PFSK-1 (cell line): ENCODE results near the gene OSBPL2.

Experiments
- FOXP2 ChIP-seq: optimal IDR thresholded peaks from 2 replicates; pipeline ENCODE3; 2011; ENCODE audit warnings: borderline replicate concordance, control low read depth, inconsistent platforms; ENCODE audit not compliant: insufficient read depth; ENCODE audit errors: extremely low read length, extremely low read depth
- POLR2AphosphoS5 ChIP-seq: IDR thresholded peaks from 2 replicates; pipeline ENCODE4 v1.6.1; 2012; ENCODE audit warnings: low read depth, mild to moderate bottlenecking, control low read depth, low read length, moderate library complexity
- SIN3A ChIP-seq: IDR thresholded peaks from 2 replicates; pipeline ENCODE4 v1.6.1; 2012; ENCODE audit warnings: mild to moderate bottlenecking, low read length, moderate library complexity, borderline replicate concordance; ENCODE audit not compliant: insufficient read depth
- TAF1 ChIP-seq: IDR thresholded peaks from 2 replicates; pipeline ENCODE4 v1.6.1; 2012; ENCODE audit warnings: low read length, control low read depth, borderline replicate concordance; ENCODE audit not compliant: insufficient read depth
- TF ChIP-seq, protein P1 (sequence below), 2 experiments: IDR thresholded peaks; 2 replicates each; pipeline versions ENCODE4 v1.6.1 to v1.8.0; 2011 to 2012; ENCODE audit warnings: low read depth in 2 of 2, low read length in 2 of 2, control low read depth in 1 of 2, inconsistent platforms in 1 of 2, mild to moderate bottlenecking in 1 of 2, moderate library complexity in 1 of 2; ENCODE audit not compliant: insufficient read depth in 1 of 2

The OSBPL2 gene

DNA sequence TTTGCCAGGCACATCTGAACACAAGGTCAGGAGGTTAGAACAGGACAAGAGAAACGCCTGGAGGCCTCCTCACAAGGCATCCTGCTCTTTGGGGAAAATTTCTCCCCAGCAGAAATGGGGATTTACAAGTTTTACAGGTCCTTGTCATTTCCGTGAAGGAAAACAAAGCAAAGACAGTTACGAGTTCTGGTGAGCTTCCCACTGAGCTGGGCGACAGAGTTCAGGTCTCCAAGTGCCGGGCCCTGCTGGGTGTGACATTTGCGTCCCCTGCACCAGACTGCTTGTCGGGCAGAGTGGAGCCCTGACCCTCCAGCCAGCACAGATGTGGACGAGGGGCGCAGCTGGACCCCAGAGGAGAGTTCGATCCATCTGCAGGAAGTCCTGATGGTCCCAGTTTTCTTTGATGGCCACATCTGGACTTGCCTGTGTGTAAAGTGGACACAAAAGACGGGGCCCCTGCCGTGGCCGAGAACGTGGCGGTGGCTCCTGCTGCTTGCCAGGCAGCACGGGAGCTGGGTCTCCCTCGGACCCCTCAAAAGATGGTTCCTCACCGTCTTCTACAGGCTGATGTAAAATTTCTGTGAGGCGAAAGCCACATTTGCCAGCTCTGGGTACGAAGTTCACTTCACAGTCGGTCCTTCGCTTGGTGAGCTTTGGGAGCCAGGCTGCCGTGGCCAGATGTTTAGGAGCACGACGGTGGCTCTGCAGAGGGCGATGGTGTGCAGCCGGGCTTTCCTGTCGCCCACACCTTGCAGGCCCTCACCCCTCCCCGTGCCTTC is 59.3 kb downstream of the OSBPL2 start:
- no peak for TF ChIP-seq TAF1
- TF ChIP-seq FOXP2: no peak
- TF ChIP-seq SIN3A: no peak
- TF ChIP-seq, protein P1, sequence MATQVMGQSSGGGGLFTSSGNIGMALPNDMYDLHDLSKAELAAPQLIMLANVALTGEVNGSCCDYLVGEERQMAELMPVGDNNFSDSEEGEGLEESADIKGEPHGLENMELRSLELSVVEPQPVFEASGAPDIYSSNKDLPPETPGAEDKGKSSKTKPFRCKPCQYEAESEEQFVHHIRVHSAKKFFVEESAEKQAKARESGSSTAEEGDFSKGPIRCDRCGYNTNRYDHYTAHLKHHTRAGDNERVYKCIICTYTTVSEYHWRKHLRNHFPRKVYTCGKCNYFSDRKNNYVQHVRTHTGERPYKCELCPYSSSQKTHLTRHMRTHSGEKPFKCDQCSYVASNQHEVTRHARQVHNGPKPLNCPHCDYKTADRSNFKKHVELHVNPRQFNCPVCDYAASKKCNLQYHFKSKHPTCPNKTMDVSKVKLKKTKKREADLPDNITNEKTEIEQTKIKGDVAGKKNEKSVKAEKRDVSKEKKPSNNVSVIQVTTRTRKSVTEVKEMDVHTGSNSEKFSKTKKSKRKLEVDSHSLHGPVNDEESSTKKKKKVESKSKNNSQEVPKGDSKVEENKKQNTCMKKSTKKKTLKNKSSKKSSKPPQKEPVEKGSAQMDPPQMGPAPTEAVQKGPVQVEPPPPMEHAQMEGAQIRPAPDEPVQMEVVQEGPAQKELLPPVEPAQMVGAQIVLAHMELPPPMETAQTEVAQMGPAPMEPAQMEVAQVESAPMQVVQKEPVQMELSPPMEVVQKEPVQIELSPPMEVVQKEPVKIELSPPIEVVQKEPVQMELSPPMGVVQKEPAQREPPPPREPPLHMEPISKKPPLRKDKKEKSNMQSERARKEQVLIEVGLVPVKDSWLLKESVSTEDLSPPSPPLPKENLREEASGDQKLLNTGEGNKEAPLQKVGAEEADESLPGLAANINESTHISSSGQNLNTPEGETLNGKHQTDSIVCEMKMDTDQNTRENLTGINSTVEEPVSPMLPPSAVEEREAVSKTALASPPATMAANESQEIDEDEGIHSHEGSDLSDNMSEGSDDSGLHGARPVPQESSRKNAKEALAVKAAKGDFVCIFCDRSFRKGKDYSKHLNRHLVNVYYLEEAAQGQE (IDR thresholded peaks at IDR 0.05; ENCODE audit: insufficient read depth in 1 of 2, low read depth in 2 of 2, low read length in 2 of 2): no peak
- no peak for TF ChIP-seq POLR2AphosphoS5

DNA sequence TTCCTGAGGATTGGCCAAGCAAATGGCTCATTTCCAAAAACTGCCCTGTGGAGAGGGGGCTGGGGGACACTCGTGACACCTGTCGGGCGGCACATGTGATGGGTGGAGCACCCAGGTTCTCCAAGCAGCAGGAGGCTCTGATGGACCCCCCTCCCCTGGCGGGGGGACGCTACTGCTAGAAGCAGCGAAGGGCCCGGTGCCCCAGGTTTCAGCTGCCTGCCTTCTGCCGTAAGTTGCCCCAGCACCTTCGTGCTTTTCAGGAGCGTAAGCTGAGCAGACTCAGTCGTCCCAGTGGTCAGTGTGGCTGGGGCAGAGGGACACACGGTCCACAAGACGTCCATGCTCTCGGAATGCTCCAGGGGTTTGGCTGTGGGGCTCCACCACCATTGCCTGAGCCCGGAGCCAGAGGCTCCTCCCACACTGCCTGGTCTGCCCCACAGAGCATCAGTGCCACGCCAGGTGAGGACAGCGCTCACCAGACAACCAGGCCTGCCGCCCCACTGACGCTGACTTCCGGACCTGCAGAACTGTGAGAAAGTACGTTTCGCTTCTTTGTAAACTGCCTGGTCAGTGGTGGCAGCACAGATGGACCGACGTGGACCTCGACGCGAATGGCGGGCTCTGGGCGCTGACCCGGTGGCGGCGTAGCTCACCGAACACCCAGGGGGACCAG is 60.4 kb downstream of the OSBPL2 start:
- TF ChIP-seq POLR2AphosphoS5: no peak
- no peak for TF ChIP-seq FOXP2
- TF ChIP-seq, protein P1 (IDR thresholded peaks at IDR 0.05; ENCODE audit: insufficient read depth in 1 of 2, low read depth in 2 of 2, low read length in 2 of 2): no peak

DNA sequence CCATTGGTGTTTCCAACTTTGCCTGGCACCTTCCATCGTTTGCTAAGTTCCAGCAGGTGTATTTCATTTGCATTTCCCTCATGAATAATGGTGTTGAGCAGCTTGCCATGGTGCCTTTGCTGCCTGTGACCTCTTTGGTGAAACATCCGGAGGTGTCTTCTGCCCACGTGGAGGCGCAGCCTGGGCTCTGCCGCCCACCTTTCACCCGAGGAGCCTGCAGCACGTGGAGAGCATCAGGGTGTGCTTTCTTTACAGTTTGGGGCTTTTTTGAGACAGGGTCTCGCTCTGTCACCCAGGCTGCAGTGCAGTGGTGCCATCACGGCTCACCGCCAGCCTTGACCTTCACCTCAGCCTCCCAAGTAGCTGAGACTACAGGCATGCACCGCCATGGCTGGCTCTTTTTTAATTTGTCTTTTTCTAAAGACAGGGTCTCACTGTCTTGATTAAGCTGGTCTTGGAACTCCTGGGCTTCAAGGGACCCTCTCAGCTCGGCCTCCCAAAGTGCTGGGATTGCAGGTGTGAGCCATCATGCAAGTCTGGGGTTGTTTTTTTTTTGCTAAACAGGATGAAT is 61.4 kb downstream of the OSBPL2 start:
- TF ChIP-seq FOXP2 (no peak), POLR2AphosphoS5 (no peak), TAF1 (no peak), SIN3A (no peak)
- TF ChIP-seq, protein P1 (IDR thresholded peaks at IDR 0.05; ENCODE audit: insufficient read depth in 1 of 2, low read depth in 2 of 2, low read length in 2 of 2): no peak

DNA sequence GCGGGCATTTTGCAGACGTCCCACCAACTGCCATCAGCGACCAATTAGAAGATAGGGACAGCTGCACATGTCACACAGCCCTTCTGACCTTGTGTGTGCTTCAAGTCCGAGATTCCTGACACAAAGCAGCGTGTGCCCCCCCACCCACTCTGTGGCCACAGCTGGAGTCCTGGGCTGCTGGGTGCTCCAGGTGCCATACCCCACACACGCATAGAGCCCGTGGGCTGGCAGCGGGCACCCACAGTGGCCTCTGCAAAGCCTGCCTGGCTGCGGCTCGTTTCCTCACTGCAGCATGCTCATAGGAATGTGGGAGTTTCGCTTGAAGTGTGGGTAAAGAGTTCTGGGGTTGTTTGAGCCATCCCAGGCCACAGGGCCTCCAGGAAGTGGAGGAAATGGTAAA is 62.0 kb downstream of the OSBPL2 start:
- TF ChIP-seq SIN3A (no peak), FOXP2 (no peak), POLR2AphosphoS5 (no peak), TAF1 (no peak)
- TF ChIP-seq, protein P1 (IDR thresholded peaks at IDR 0.05; ENCODE audit: insufficient read depth in 1 of 2, low read depth in 2 of 2, low read length in 2 of 2): no peak
